ENCODE data around the gene PATL1.

DNA sequence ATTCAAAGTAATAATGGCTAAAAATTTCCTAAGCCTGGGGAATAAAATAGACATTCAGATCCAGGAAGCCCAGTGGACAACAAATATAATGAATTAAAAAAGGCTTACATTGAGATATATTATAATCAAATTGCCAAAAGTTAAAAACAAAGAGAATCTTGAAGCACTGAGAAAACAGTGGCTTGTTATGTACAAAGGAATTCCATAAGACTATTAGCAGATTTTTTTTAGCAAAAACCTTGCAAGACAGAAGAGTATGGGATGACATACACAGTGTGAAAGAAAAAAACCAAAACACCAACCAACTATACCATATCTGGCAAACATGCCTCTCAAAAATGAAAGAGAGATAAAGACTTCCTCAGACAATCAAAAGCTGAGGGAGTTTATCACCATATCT lies 24.1 kb upstream of the PATL1 start:
- TF ChIP-seq, protein P1, sequence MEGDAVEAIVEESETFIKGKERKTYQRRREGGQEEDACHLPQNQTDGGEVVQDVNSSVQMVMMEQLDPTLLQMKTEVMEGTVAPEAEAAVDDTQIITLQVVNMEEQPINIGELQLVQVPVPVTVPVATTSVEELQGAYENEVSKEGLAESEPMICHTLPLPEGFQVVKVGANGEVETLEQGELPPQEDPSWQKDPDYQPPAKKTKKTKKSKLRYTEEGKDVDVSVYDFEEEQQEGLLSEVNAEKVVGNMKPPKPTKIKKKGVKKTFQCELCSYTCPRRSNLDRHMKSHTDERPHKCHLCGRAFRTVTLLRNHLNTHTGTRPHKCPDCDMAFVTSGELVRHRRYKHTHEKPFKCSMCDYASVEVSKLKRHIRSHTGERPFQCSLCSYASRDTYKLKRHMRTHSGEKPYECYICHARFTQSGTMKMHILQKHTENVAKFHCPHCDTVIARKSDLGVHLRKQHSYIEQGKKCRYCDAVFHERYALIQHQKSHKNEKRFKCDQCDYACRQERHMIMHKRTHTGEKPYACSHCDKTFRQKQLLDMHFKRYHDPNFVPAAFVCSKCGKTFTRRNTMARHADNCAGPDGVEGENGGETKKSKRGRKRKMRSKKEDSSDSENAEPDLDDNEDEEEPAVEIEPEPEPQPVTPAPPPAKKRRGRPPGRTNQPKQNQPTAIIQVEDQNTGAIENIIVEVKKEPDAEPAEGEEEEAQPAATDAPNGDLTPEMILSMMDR (IDR thresholded peaks at IDR 0.05) = no peak
- TF ChIP-seq POLR2A (IDR thresholded peaks at IDR 0.05) (no peak), EP300 (IDR thresholded peaks at IDR 0.05; ENCODE audit: low read depth) (no peak)

Data from transverse colon (tissue), 3 donors.